ENCODE measurements around the gene BAD. TPM values are rescaled to one million over a fixed set of nuclear protein-coding genes. Genes with fewer than 3 reads are reported as not detected.

The BAD gene
- total and polyA plus RNA-seq, 10 of the 15 experiments (the other 5 are each of a cell fraction or from before 2014, with no cell fraction given), result 1.5 to 67.2 (median 39.6) TPM

DNA sequence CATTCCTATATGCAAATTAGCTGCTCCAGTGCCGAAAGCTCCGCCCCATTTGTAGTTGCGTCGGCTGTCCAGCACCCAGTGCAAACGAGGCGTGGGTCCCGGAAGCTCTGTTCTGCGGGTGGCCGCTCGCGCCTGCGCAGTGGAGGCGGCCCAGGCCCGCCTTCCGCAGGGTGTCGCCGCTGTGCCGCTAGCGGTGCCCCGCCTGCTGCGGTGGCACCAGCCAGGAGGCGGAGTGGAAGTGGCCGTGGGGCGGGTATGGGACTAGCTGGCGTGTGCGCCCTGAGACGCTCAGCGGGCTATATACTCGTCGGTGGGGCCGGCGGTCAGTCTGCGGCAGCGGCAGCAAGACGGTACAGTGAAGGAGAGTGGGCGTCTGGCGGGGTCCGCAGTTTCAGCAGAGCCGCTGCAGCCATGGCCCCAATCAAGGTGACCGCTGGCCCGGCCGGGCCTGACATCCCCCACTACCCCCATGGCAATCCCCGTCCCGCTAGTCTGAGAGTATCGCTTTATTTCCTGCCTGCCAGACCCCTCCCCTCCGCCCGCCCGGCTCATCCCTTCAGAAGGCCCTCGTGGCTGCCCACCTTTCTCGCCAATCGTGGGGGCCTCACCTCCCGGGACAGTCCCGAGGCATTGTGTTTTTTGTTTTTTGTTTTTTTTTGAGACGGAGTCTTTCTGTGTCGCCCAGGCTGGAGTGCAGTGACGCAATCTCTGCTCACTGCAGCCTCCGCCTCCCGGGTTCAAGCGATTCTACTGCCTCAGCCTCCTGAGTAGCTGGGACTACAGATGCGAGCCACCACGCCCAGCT lies 33.7 kb upstream of the BAD start, which contains the start of gene PRDX5 (continued):
- TF ChIP-seq BHLHE40 (IDR thresholded peaks at IDR 0.05; ENCODE audit: borderline replicate concordance in 1 of 2, low read depth in 2 of 2, low read length in 1 of 2) (peak in 1 of 2 experiments; percentile 61; a peak in 2 of 4 replicates), LARP7 (IDR thresholded peaks at IDR 0.05) (peak; percentile 84), CBX5 (IDR thresholded peaks at IDR 0.05; ENCODE audit: low read depth) (no peak), ESRRA (IDR thresholded peaks at IDR 0.05; ENCODE audit: low read length) (0 out of 2 replicates have a peak, but pooled peaks have one; percentile 7), ZBTB33 (IDR thresholded peaks at IDR 0.05) (no peak), SP1 (IDR thresholded peaks at IDR 0.05; ENCODE audit: low read depth, low read length) (peak; percentile 43), MLLT1 (IDR thresholded peaks at IDR 0.05) (peak; percentile 63), SPI1 (IDR thresholded peaks at IDR 0.05; ENCODE audit: borderline replicate concordance, insufficient read depth, low read depth, low read length) (peak; percentile 32; the same call in 1 of the 2 replicates)
